Left ventricle myocardium inferior (tissue), 1 donor: Measurements from ENCODE around the gene SLC36A3. TPM values are rescaled to one million over a fixed set of nuclear protein-coding genes. Genes with fewer than 3 reads are reported as not detected.

ENCODE experiments used
- DNase-seq: peaks from one replicate; pipeline ENCODE4 v3.0.0-alpha.2; 2020
- H3K27ac ChIP-seq: fragments of 200-600 bp; replicated peaks from 2 replicates; pipeline ENCODE4 v1.8.0; 2021
- H3K27me3 ChIP-seq: fragments of 200-600 bp; 2 replicates; pipeline ENCODE4 v1.8.0; 2021; ENCODE audit warnings: low read depth
- H3K36me3 ChIP-seq: fragments of 200-600 bp; 2 replicates; pipeline ENCODE4 v1.8.0; 2021
- H3K4me1 ChIP-seq: fragments of 200-600 bp; 2 replicates; pipeline ENCODE4 v1.8.0; 2021
- H3K4me3 ChIP-seq: fragments of 200-600 bp; 2 replicates; pipeline ENCODE4 v1.8.0; 2021; ENCODE audit warnings: mild to moderate bottlenecking, moderate library complexity
- H3K9me3 ChIP-seq: fragments of 200-600 bp; replicated peaks from 2 replicates; pipeline ENCODE4 v1.8.0; 2021
- intact Hi-C: fragments of 100-400 bp; cut with micrococcal nuclease; formaldehyde crosslinking; loops from one replicate; pipeline ENCODE4 v1.11.0; 2022
- total RNA-seq: library from RNA; stranded (reverse); fragmentation: NEBNext Ultra II Directional; extraction: Animal tissue kit (Norgen Biotek cat#: 25700); gene quantifications from one replicate; pipeline ENCODE4 v1.2.1, GENCODE V29; 2021
- TF ChIP-seq, protein P1 (sequence below): fragments of 200-600 bp; IDR thresholded peaks from 2 replicates; pipeline ENCODE4 v1.8.0; 2021; ENCODE audit warnings: antibody characterized with exemption, mild to moderate bottlenecking, borderline replicate concordance
- donor health status: DM: no; HTN: yes; CAD: no; lungs with severe emphysema.

SLC36A3 gene
- total RNA-seq, 1 donor from 2014 or later: not detected

DNA sequence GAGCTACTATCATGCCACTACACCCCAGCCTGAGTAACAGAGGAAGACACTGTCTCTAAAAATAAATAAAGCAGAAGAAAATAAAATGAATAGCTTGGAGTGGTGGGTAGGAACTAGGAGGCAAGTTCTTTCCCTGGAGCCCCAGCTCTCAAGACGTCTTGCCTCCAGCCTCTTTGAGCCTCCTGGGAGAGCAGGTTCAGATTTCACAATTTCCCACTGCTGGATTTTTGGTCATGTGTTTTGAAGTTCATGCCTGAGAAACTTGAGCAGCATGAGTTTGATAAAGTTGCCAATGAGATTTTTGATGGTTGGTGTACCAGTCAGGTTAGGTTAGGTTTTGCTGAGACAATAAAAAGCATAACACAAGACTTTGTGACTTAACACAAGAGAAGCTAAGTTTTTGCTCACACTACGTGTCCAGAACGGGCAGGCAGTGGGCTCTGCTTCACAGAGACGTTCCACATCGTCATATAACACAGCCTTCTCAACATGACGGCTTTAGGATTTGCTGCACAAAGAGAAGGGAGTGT lies 75.6 kb downstream of the SLC36A3 start:
- TF ChIP-seq, protein P1, sequence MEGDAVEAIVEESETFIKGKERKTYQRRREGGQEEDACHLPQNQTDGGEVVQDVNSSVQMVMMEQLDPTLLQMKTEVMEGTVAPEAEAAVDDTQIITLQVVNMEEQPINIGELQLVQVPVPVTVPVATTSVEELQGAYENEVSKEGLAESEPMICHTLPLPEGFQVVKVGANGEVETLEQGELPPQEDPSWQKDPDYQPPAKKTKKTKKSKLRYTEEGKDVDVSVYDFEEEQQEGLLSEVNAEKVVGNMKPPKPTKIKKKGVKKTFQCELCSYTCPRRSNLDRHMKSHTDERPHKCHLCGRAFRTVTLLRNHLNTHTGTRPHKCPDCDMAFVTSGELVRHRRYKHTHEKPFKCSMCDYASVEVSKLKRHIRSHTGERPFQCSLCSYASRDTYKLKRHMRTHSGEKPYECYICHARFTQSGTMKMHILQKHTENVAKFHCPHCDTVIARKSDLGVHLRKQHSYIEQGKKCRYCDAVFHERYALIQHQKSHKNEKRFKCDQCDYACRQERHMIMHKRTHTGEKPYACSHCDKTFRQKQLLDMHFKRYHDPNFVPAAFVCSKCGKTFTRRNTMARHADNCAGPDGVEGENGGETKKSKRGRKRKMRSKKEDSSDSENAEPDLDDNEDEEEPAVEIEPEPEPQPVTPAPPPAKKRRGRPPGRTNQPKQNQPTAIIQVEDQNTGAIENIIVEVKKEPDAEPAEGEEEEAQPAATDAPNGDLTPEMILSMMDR: no peak
- no peak for DNase-seq
- intact Hi-C loops: no loop called here
- Histone ChIP-seq H3K27me3 (no peaks in the 10 kb centered on the region), H3K27ac (no peak overlapping the region), H3K36me3 (no peaks in the 10 kb centered on the region), H3K4me3 (no peak overlapping the region), H3K9me3 (no peaks in the 10 kb centered on the region), H3K4me1 (peaks cover 31% of the 10 kb centered on the region)

Other genes with a start within 250 kb of the SLC36A3 start
- gene TNIP1, start 222.7 kb downstream of the SLC36A3 start, total RNA-seq: 131 TPM
- gene ANXA6, start 146.0 kb downstream of the SLC36A3 start, total RNA-seq: 195 TPM
- 167 TPM for gene CCDC69, start 79.7 kb downstream of the SLC36A3 start, total RNA-seq
- 35.4 TPM for gene GM2A, start 50.6 kb downstream of the SLC36A3 start, total RNA-seq
- gene SLC36A2, start 43.8 kb upstream of the SLC36A3 start, total RNA-seq: 0.16 TPM
- gene SLC36A1, start 143.8 kb upstream of the SLC36A3 start, total RNA-seq: 3.1 TPM